HL-60 (cell line): Measurements from ENCODE around the gene CELSR2.

Experiments used
- CTCF ChIP-seq: IDR thresholded peaks from one replicate; pipeline ENCODE4 v1.5.1; 2011; ENCODE audit warnings: low read length, control low read depth, inconsistent platforms; ENCODE audit not compliant: insufficient read depth
- GABPA ChIP-seq: IDR thresholded peaks from 2 replicates; pipeline ENCODE4 v1.6.1; 2012; ENCODE audit warnings: low read depth
- POLR2AphosphoS5 ChIP-seq: IDR thresholded peaks from 2 replicates; pipeline ENCODE4 v1.6.1; 2012; ENCODE audit warnings: low read depth
- REST ChIP-seq: IDR thresholded peaks from 2 replicates; pipeline ENCODE4 v1.6.1; 2012; ENCODE audit warnings: low read depth; ENCODE audit not compliant: insufficient replicate concordance

- TF ChIP-seq REST (no peak), CTCF (no peak), POLR2AphosphoS5 (no peak), GABPA (no peak)
Measured at GRCh38 chr1:109246141-109246551, 3.2 kb upstream of the CELSR2 start.
